GM11168 (cell line): ENCODE measurements around the gene GDF9.

ENCODE experiments used
- in situ Hi-C: fragments of 300-500 bp; cut with MboI; formaldehyde crosslinking; loops from one replicate; pipeline ENCODE4 v1.12.0; 2022; ENCODE audit warnings: low sequenced_read_pairs; ENCODE audit not compliant: unreplicated experiment

Gene GDF9

GRCh38 chr5:132866342-132867045, at the start of gene GDF9, which contains the start of gene UQCRQ:
TSS of gene GDF9 (minus strand) at chr5:132866469. CDS start at chr5:132864533, 1,936 bp downstream.
TSS of gene UQCRQ (plus strand) at chr5:132866642. CDS start at chr5:132866882, 240 bp downstream.
- in situ Hi-C loops = no loop called here

GRCh38 chr5:132915681-132916080, 49.4 kb upstream of the GDF9 start:
- in situ Hi-C loops = no loop called here

- in situ Hi-C loops = no loop called here
These were observed 43.4 kb upstream of the GDF9 start for GRCh38 chr5:132909702-132910101.

GRCh38 chr5:132907161-132907560, 40.9 kb upstream of the GDF9 start:
- in situ Hi-C loops = no loop called here

- in situ Hi-C loops = no loop called here
These were observed 39.7 kb upstream of the GDF9 start for GRCh38 chr5:132905938-132906337.

GRCh38 chr5:132901730-132902129, 35.5 kb upstream of the GDF9 start:
- in situ Hi-C loops = no loop called here

- in situ Hi-C loops = no loop called here
These were observed 34.8 kb upstream of the GDF9 start for GRCh38 chr5:132901036-132901435.

GRCh38 chr5:132898094-132898493, 31.8 kb upstream of the GDF9 start:
- in situ Hi-C loops = no loop called here

- in situ Hi-C loops = no loop called here
These were observed 30.4 kb upstream of the GDF9 start for GRCh38 chr5:132896685-132897084.

GRCh38 chr5:132895719-132896305, 29.5 kb upstream of the GDF9 start:
- in situ Hi-C loops = no loop called here

- in situ Hi-C loops = no loop called here
These were observed 24.5 kb upstream of the GDF9 start for GRCh38 chr5:132890817-132891216.

- in situ Hi-C loops = no loop called here
These were observed 23.2 kb upstream of the GDF9 start for GRCh38 chr5:132889501-132889900.

GRCh38 chr5:132887283-132887682, 21.0 kb upstream of the GDF9 start:
- in situ Hi-C loops = no loop called here

GRCh38 chr5:132886064-132886823, 20.0 kb upstream of the GDF9 start:
- in situ Hi-C loops = no loop called here

- in situ Hi-C loops = no loop called here
These were observed 18.3 kb upstream of the GDF9 start for GRCh38 chr5:132884548-132884947.

- in situ Hi-C loops = no loop called here
These were observed 17.1 kb upstream of the GDF9 start for GRCh38 chr5:132883261-132883834.

- in situ Hi-C loops = no loop called here
These were observed 11.7 kb upstream of the GDF9 start for GRCh38 chr5:132877938-132878337.

GRCh38 chr5:132877466-132877865, 11.2 kb upstream of the GDF9 start:
- in situ Hi-C loops = no loop called here

GRCh38 chr5:132876020-132876759, 9.9 kb upstream of the GDF9 start:
- in situ Hi-C loops = no loop called here

- in situ Hi-C loops = no loop called here
These were observed 7.6 kb upstream of the GDF9 start for GRCh38 chr5:132873930-132874271.
